Astrocyte of the spinal cord (primary cell): ENCODE results near the gene LRRC8D.

ENCODE experiments used
- DNase-seq: peaks from one replicate; pipeline ENCODE4 v3.0.0; 2011; ENCODE audit warnings: low read depth, low spot score
- H3K4me3 ChIP-seq: 2 replicates; pipeline ENCODE4 v1.5.1; 2011; ENCODE audit warnings: low read depth, mild to moderate bottlenecking, low read length, moderate library complexity
- CTCF ChIP-seq: IDR thresholded peaks from 2 replicates; pipeline ENCODE4 v1.5.1; 2012; ENCODE audit warnings: low read depth, mild to moderate bottlenecking, low read length, inconsistent platforms
- in situ Hi-C: cut with HindIII; loops from 2 replicates; pipeline ENCODE4 v1.10.0; 2017; ENCODE audit warnings: low sequenced_read_pairs

The LRRC8D gene

GRCh38 chr1:89837036-89837481, 16.2 kb downstream of the LRRC8D start:
- H3K4me3 ChIP-seq, result no peak overlapping the region
- in situ Hi-C loops, result no loop called here
- DNase-seq, result peak; percentile 55
- no peak for TF ChIP-seq CTCF

- H3K4me3 ChIP-seq, result no peak overlapping the region
- in situ Hi-C loops, result no loop called here
- no peak for DNase-seq
- TF ChIP-seq CTCF, result no peak
Measured at GRCh38 chr1:89837510-89837909, 16.7 kb downstream of the LRRC8D start.

GRCh38 chr1:89839516-89839915, 18.7 kb downstream of the LRRC8D start:
- in situ Hi-C loops, result no loop called here
- H3K4me3 ChIP-seq, result no peak overlapping the region
- TF ChIP-seq CTCF, result no peak
- no peak for DNase-seq

- in situ Hi-C loops, result no loop called here
Measured at GRCh38 chr1:89841507-89841906, 20.7 kb downstream of the LRRC8D start.

GRCh38 chr1:89842567-89843272, 21.9 kb downstream of the LRRC8D start:
- peak overlapping the region; percentile 74 for H3K4me3 ChIP-seq
- in situ Hi-C loops, result no loop called here
- no peak for TF ChIP-seq CTCF
- peak; percentile 68 for DNase-seq

More at GRCh38 chr1:89841507-89841906, 20.7 kb downstream of the LRRC8D start:
- no peak for TF ChIP-seq CTCF
- no peak overlapping the region for H3K4me3 ChIP-seq
- DNase-seq, result no peak

GRCh38 chr1:89843273-89844130, 22.7 kb downstream of the LRRC8D start:
- peak; percentile 53 for TF ChIP-seq CTCF
- peak overlapping the region; percentile 74 for H3K4me3 ChIP-seq
- peak; percentile 70 for DNase-seq
- in situ Hi-C loops, result no loop called here
